ENCODE results near the gene SCN9A.

Gene SCN9A

GRCh38 chr2:166417669-166418068, 41.9 kb upstream of the SCN9A start:
- Histone ChIP-seq H3K4ac (ENCODE audit: low read depth, low read length) (no peak overlapping the region), H2AK5ac (ENCODE audit: low read length) (no peak overlapping the region), H2BK12ac (ENCODE audit: low read length) (no peak overlapping the region), H3K14ac (ENCODE audit: low read length) (no peak overlapping the region), H3K9ac (ENCODE audit: low read length) (no peak overlapping the region), H4K91ac (ENCODE audit: low read depth, low read length) (no peak overlapping the region), H3K27me3 (ENCODE audit: insufficient read depth, low read length) (no peaks in the 10 kb centered on the region), H3K18ac (ENCODE audit: low read length) (no peak overlapping the region), H3K4me3 (ENCODE audit: low read depth, low read length) (no peak overlapping the region), H3K4me2 (ENCODE audit: low read length) (no peak overlapping the region), H2AFZ (ENCODE audit: insufficient read depth, low read length, poor library complexity) (no peak overlapping the region), H3K79me2 (ENCODE audit: control insufficient read depth, insufficient read depth, low read length, poor library complexity) (no peaks in the 10 kb centered on the region), H3K23ac (ENCODE audit: low read length) (no peak overlapping the region), H2BK5ac (ENCODE audit: low read depth, low read length, poor library complexity) (no peak overlapping the region), H4K8ac (ENCODE audit: low read depth, low read length) (no peak overlapping the region), H3K27ac (ENCODE audit: low read depth, low read length) (no peak overlapping the region), H3K79me1 (ENCODE audit: low read length) (no peaks in the 10 kb centered on the region), H3K4me1 (ENCODE audit: control insufficient read depth in 1 of 2, insufficient read depth in 2 of 2, low read length in 2 of 2) (no peaks in the 10 kb centered on the region), H3K36me3 (ENCODE audit: control insufficient read depth in 1 of 2, insufficient read depth in 2 of 2, low read length in 2 of 2) (no peaks in the 10 kb centered on the region), H2BK120ac (ENCODE audit: insufficient read depth, low read length, poor library complexity) (no peak overlapping the region), H3K9me3 (ENCODE audit: insufficient read depth, low read depth, low read length) (peaks cover 2% of the 10 kb centered on the region), H4K12ac (ENCODE audit: low read depth, low read length) (no peak overlapping the region)
- no CpG with 5 or more reads among the region's 2 CpGs for WGBS (ENCODE audit: extremely low coverage, insufficient coverage, insufficient read length)
- peak in 1 of 2 donors; percentile 17 for DNase-seq

GRCh38 chr2:166413255-166413654, 37.5 kb upstream of the SCN9A start:
- Histone ChIP-seq H2AFZ (ENCODE audit: insufficient read depth, low read length, poor library complexity) (no peak overlapping the region), H3K18ac (ENCODE audit: low read length) (no peak overlapping the region), H2BK5ac (ENCODE audit: low read depth, low read length, poor library complexity) (no peak overlapping the region), H4K91ac (ENCODE audit: low read depth, low read length) (no peak overlapping the region), H3K4me3 (ENCODE audit: low read depth, low read length) (no peak overlapping the region), H4K12ac (ENCODE audit: low read depth, low read length) (no peak overlapping the region), H3K79me2 (ENCODE audit: control insufficient read depth, insufficient read depth, low read length, poor library complexity) (no peaks in the 10 kb centered on the region), H2BK12ac (ENCODE audit: low read length) (no peak overlapping the region), H2BK120ac (ENCODE audit: insufficient read depth, low read length, poor library complexity) (no peak overlapping the region), H4K8ac (ENCODE audit: low read depth, low read length) (no peak overlapping the region), H3K36me3 (ENCODE audit: control insufficient read depth in 1 of 2, insufficient read depth in 2 of 2, low read length in 2 of 2) (no peaks in the 10 kb centered on the region), H3K4me1 (ENCODE audit: control insufficient read depth in 1 of 2, insufficient read depth in 2 of 2, low read length in 2 of 2) (no peaks in the 10 kb centered on the region), H3K79me1 (ENCODE audit: low read length) (no peaks in the 10 kb centered on the region), H3K27ac (ENCODE audit: low read depth, low read length) (no peak overlapping the region), H3K14ac (ENCODE audit: low read length) (no peak overlapping the region), H3K4me2 (ENCODE audit: low read length) (no peak overlapping the region), H3K4ac (ENCODE audit: low read depth, low read length) (no peak overlapping the region), H3K9me3 (ENCODE audit: insufficient read depth, low read depth, low read length) (peaks cover 2% of the 10 kb centered on the region), H2AK5ac (ENCODE audit: low read length) (no peak overlapping the region), H3K9ac (ENCODE audit: low read length) (no peak overlapping the region), H3K23ac (ENCODE audit: low read length) (no peak overlapping the region), H3K27me3 (ENCODE audit: insufficient read depth, low read length) (no peaks in the 10 kb centered on the region)
- WGBS (ENCODE audit: extremely low coverage, insufficient coverage, insufficient read length) = no CpG with 5 or more reads among the region's 1 CpG
- no peak for DNase-seq

GRCh38 chr2:166411473-166412230, 35.9 kb upstream of the SCN9A start:
- Histone ChIP-seq H3K9me3 (ENCODE audit: insufficient read depth, low read depth, low read length) (peaks cover 2% of the 10 kb centered on the region), H3K23ac (ENCODE audit: low read length) (no peak overlapping the region), H3K4me2 (ENCODE audit: low read length) (no peak overlapping the region), H4K8ac (ENCODE audit: low read depth, low read length) (no peak overlapping the region), H3K18ac (ENCODE audit: low read length) (no peak overlapping the region), H3K36me3 (ENCODE audit: control insufficient read depth in 1 of 2, insufficient read depth in 2 of 2, low read length in 2 of 2) (no peaks in the 10 kb centered on the region), H3K9ac (ENCODE audit: low read length) (no peak overlapping the region), H3K4me1 (ENCODE audit: control insufficient read depth in 1 of 2, insufficient read depth in 2 of 2, low read length in 2 of 2) (no peaks in the 10 kb centered on the region), H2BK120ac (ENCODE audit: insufficient read depth, low read length, poor library complexity) (no peak overlapping the region), H2AFZ (ENCODE audit: insufficient read depth, low read length, poor library complexity) (no peak overlapping the region), H3K14ac (ENCODE audit: low read length) (no peak overlapping the region), H2BK12ac (ENCODE audit: low read length) (no peak overlapping the region), H3K27ac (ENCODE audit: low read depth, low read length) (no peak overlapping the region), H3K79me2 (ENCODE audit: control insufficient read depth, insufficient read depth, low read length, poor library complexity) (no peaks in the 10 kb centered on the region), H4K12ac (ENCODE audit: low read depth, low read length) (no peak overlapping the region), H3K4ac (ENCODE audit: low read depth, low read length) (no peak overlapping the region), H3K79me1 (ENCODE audit: low read length) (no peaks in the 10 kb centered on the region), H3K27me3 (ENCODE audit: insufficient read depth, low read length) (no peaks in the 10 kb centered on the region), H2BK5ac (ENCODE audit: low read depth, low read length, poor library complexity) (no peak overlapping the region), H2AK5ac (ENCODE audit: low read length) (no peak overlapping the region), H4K91ac (ENCODE audit: low read depth, low read length) (no peak overlapping the region), H3K4me3 (ENCODE audit: low read depth, low read length) (no peak overlapping the region)
- WGBS (ENCODE audit: extremely low coverage, insufficient coverage, insufficient read length) = no CpG with 5 or more reads among the region's 6 CpGs
- DNase-seq = peak in 1 of 2 donors; percentile 11

GRCh38 chr2:166410828-166411472, 35.2 kb upstream of the SCN9A start:
- H3K4me1 ChIP-seq (ENCODE audit: control insufficient read depth in 1 of 2, insufficient read depth in 2 of 2, low read length in 2 of 2) = no peaks in the 10 kb centered on the region
- H4K12ac ChIP-seq (ENCODE audit: low read depth, low read length) = no peak overlapping the region
- no peak overlapping the region for H4K91ac ChIP-seq (ENCODE audit: low read depth, low read length)
- H3K4me3 ChIP-seq (ENCODE audit: low read depth, low read length) = no peak overlapping the region
- H4K8ac ChIP-seq (ENCODE audit: low read depth, low read length) = no peak overlapping the region
- peak; percentile 28 to 40 for DNase-seq
- peaks cover 2% of the 10 kb centered on the region for H3K9me3 ChIP-seq (ENCODE audit: insufficient read depth, low read depth, low read length)
- no peaks in the 10 kb centered on the region for H3K79me1 ChIP-seq (ENCODE audit: low read length)
- H3K4me2 ChIP-seq (ENCODE audit: low read length) = no peak overlapping the region
- H2BK12ac ChIP-seq (ENCODE audit: low read length) = no peak overlapping the region
- no peak overlapping the region for H3K14ac ChIP-seq (ENCODE audit: low read length)
- H3K23ac ChIP-seq (ENCODE audit: low read length) = no peak overlapping the region
- H2BK5ac ChIP-seq (ENCODE audit: low read depth, low read length, poor library complexity) = no peak overlapping the region
- no peaks in the 10 kb centered on the region for H3K36me3 ChIP-seq (ENCODE audit: control insufficient read depth in 1 of 2, insufficient read depth in 2 of 2, low read length in 2 of 2)
- no peak overlapping the region for H3K18ac ChIP-seq (ENCODE audit: low read length)
- H3K27me3 ChIP-seq (ENCODE audit: insufficient read depth, low read length) = no peaks in the 10 kb centered on the region
- no peak overlapping the region for H2AK5ac ChIP-seq (ENCODE audit: low read length)
- H2BK120ac ChIP-seq (ENCODE audit: insufficient read depth, low read length, poor library complexity) = no peak overlapping the region
- H3K27ac ChIP-seq (ENCODE audit: low read depth, low read length) = no peak overlapping the region
- H3K9ac ChIP-seq (ENCODE audit: low read length) = no peak overlapping the region
- H3K4ac ChIP-seq (ENCODE audit: low read depth, low read length) = no peak overlapping the region
- WGBS (ENCODE audit: extremely low coverage, insufficient coverage, insufficient read length) = no CpG with 5 or more reads among the region's 7 CpGs
- H3K79me2 ChIP-seq (ENCODE audit: control insufficient read depth, insufficient read depth, low read length, poor library complexity) = no peaks in the 10 kb centered on the region
- no peak overlapping the region for H2AFZ ChIP-seq (ENCODE audit: insufficient read depth, low read length, poor library complexity)
